Esophagus squamous epithelium (tissue), 4 donors: ENCODE measurements around the gene ATF7IP2.

ENCODE experiments used
- POLR2A ChIP-seq, 4 donors: fragments of 450-650 bp; IDR thresholded peaks; one replicate each; pipeline ENCODE4 v1.6.1; 2017; ENCODE audit warnings: antibody characterized with exemption in 4 of 4, mild to moderate bottlenecking in 4 of 4, moderate library complexity in 3 of 4
- TF ChIP-seq, protein P1 (sequence below), 6 experiments: fragments of 450-650 bp in 4 of 6; fragments of 200-600 bp in 2 of 6; sonication (generic) in 2 of 6; IDR thresholded peaks; one replicate each; pipeline ENCODE4 v1.5.1; 2016 to 2019; ENCODE audit warnings: antibody characterized with exemption in 6 of 6, mild to moderate bottlenecking in 4 of 6, moderate library complexity in 4 of 6

DNA sequence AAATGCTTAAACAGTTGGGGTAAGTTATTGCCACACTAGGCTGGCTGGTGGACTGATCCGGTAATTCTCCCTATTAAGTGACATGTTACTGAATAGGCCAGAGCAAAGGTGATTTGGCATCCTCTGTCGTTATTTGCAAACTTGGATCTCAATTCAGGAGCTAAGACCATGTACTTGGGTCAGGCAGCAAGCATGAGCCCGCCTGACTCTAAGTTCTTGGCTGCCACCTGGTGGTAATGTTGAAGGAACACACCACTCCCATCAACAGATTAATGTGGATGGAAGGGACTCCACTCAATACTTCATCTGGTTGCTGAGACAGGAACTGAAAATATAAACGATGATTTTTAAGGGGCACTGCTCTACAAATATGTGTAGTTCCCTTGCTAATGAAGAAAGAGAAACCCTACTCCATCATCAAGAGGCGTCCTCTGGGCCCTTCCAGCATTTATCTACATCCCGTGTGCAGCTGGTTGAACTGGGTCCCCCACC lies 123.7 kb downstream of the ATF7IP2 start:
- no peak for TF ChIP-seq POLR2A (IDR thresholded peaks at IDR 0.05)
- TF ChIP-seq, protein P1, sequence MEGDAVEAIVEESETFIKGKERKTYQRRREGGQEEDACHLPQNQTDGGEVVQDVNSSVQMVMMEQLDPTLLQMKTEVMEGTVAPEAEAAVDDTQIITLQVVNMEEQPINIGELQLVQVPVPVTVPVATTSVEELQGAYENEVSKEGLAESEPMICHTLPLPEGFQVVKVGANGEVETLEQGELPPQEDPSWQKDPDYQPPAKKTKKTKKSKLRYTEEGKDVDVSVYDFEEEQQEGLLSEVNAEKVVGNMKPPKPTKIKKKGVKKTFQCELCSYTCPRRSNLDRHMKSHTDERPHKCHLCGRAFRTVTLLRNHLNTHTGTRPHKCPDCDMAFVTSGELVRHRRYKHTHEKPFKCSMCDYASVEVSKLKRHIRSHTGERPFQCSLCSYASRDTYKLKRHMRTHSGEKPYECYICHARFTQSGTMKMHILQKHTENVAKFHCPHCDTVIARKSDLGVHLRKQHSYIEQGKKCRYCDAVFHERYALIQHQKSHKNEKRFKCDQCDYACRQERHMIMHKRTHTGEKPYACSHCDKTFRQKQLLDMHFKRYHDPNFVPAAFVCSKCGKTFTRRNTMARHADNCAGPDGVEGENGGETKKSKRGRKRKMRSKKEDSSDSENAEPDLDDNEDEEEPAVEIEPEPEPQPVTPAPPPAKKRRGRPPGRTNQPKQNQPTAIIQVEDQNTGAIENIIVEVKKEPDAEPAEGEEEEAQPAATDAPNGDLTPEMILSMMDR (IDR thresholded peaks at IDR 0.05) = peak; percentile 65 to 87 (median 82)
